Stimulated activated CD4-positive, alpha-beta T cell treated with anti-CD3 and anti-CD28 coated beads, Interleukin-4, amount 100 ng/mL, for 4 hours (primary cell): ENCODE data around the gene KCNH1.

ENCODE experiments used
- DNase-seq, 2 experiments: peaks; one replicate each; pipeline ENCODE4 v3.0.0-alpha.2; 2020

KCNH1 gene

DNA sequence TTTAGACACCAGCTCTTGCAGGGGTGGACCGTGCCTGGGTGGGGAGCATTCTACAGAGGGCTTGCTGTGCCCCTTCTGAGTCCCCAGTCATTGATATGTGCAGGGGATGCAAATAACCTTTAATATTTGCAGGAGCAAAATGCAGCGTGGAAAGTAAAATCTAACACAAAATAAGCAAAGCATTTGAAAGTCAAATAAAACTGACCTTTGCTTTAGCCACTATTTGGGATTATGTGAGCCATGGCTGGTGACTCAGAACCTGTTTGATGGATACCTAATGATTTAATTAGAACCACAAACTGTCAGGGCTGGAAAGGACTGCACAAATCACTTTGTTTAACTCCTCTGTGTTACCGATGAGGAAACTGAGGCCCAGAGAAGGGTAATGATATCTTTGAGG, 427.7 kb downstream of the KCNH1 start:
- no peak for DNase-seq

DNA sequence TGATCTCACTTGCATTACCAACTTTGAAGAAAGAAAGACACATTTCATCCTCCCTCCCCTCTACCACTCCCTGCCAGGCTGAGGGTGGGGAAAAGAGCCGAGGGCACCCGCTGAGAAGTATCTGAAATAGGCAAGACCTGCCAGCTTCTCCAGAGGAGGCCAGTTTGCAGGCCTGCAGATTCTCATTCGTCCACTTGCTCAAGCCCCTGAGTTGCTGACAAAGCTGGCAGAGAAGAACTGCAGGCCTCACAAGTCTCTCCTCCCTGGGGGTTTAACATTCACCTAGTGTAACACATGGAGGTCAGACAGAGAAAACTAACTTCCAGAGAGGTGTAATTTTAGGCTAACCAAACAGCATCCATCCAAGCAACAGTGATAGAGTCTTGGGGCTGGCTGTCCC, 428.9 kb downstream of the KCNH1 start:
- no peak for DNase-seq

DNA sequence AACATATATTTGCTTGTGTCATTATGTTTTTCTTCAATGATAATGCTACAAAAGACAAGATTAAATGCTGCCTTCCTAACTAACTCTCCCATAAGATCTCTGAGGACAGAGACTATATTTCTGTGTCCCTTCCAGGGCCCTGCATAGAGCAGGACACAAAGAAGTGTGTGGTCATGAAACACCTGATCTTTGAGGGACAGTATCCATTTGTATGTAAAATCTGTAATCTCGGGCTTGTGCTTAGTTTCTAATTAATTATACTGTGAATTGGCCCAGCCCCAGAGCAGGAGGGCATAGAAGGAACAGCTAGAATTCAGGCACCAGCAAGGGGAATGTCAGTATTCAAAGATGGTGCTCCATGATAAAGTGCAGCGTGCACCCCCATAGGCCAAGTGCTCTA, 430.4 kb downstream of the KCNH1 start:
- DNase-seq: no peak

DNA sequence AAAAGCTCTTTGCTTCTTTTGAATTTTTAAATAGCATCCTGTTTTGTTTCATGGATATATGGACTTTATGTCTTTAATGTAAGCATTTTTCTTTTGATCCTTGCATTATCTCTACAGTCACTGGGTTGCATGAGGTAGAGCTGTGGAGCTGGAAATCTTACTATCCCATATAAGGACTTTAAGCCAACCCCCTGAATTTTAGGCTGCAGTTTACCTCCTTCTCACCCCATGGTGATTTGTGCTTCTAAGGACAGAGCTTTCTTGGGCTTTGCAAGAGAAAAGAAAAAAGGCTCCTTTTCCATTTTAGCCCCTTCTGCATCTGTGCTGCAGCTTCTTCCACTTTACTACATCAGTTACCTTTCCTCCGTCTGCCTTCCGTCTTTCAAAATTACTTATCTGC, 431.4 kb downstream of the KCNH1 start:
- no peak for DNase-seq

DNA sequence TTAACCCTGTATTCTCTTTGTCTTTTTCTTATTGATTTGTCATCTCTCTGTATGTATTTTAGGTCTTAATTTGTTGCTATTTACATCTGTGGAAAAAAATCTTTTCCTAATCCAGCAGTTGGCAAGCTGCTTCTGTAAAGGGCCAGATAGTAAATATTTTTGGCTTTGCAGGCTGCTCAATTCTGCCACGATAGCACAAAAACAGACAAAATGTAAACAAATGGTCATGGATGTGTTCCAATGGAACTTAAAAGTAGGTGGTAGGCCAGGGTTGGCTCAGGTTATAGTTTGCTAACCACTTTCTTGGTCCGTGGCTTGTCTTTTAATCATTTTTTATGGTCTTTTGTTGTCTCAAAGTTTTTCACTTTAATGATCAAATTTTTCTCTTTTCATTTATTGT, 433.4 kb downstream of the KCNH1 start:
- no peak for DNase-seq

DNA sequence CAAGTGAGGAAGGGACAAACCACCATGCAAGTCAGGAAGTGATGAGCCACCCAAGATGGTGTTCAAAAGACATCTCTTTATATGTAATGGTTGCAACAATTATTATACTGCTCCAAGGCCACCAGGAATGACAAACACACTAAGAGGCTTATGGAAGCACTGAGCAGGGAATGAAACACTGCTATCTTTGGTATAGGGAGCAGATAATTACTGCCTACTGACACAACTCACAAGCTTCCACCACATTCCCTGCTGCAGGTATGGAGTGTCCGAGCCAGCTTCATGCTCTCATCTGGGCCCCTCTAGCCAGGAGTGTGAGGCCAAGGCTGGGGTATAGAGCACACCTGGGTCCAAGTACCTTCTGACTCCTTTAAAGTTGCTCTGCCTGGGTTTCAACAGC, 433.9 kb downstream of the KCNH1 start:
- no peak for DNase-seq

DNA sequence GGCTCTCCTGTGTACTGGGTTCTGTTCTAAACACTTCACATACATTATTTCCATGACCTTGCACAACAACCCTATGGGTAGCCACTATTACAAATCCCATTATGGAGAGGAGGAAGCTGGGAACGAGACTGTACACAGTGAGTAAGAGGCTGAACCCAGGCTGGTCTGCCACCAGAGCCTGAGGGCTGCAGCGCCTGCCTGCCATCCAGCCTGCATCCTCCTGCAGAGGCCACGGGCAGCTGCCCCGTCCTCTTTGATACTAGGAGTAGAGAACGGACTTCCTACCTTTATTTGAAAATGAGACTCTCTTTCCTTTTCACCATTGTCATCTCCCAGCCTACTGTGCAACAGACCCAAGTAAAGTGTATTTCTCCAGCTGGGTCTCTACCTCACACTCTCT, 435.3 kb downstream of the KCNH1 start:
- DNase-seq: no peak

DNA sequence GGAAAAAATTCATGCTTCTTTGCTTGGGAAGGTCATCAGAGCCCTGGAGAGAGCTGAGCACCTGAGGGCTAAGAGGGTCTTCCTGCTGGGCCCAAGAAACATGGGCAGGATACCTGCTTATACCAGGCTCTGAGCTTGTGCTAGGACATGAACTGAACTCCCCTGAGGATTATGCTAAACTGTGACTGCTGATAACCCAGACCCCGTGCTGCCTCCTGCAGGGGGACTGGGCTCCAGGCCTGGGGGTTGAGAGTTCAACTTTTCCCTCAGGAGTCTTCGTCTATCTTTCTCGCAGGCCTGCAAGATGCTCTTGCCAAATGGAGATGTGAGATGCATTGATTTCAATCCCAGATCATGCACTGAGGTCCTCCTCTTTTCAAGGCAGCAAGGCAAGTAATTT, 436.8 kb downstream of the KCNH1 start:
- DNase-seq: no peak

DNA sequence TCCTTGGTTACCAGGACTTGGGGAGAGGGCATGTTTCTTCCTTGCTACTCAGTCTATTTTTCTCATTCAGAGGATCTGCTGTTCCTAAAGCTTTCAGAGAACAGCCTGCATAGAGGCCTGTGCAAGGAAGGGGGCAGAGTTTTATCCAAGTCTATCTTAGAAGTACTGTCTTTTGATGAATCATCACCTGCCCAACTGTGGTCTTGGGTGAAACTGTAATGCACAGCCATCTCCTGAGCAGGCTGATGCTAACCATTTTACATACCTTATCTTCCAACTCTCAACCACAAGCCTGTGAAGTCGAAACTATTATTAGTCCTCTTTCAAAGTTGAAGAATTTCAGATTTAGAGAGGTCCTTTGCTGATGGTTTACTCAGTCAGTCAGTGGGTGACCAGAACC, 437.2 kb downstream of the KCNH1 start:
- no peak for DNase-seq

DNA sequence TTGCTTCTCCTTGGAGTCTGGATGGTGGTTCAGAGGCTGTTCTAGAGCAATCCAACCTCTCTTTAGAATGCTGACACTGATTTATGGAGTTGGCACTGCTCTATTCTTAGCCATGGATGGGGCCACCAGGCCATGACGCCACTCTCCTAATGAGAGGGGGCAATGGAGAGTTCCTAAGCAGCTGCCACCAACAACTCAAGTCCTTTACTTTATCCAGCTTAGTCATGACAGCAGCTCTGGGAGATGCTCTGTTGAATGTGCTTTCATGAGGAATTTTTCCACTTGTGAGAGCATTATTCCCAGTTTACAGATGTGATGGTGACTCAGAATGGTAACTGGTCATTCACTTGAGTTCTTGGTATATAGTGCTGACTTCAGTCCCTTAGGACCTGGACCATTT, 438.9 kb downstream of the KCNH1 start:
- no peak for DNase-seq

DNA sequence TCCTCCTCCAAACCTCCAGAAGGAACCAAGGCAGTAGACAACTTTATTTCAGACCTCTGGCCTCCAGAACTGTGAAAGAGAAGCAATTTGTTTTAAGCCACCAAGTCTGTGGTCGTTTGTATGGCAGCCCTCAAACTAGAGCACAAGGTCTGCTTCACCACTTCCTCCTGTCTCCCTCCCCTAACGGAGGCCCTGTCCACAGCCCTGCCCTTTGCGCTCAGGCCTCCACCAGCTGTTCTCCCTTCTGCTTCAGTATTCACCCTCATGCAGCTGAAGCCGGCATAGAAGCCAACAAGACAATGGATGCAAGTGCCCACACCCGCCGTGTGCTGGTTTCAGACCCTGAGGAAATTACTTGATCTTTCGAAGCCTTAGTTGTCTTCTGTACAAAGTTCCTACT, 441.2 kb downstream of the KCNH1 start:
- no peak for DNase-seq

DNA sequence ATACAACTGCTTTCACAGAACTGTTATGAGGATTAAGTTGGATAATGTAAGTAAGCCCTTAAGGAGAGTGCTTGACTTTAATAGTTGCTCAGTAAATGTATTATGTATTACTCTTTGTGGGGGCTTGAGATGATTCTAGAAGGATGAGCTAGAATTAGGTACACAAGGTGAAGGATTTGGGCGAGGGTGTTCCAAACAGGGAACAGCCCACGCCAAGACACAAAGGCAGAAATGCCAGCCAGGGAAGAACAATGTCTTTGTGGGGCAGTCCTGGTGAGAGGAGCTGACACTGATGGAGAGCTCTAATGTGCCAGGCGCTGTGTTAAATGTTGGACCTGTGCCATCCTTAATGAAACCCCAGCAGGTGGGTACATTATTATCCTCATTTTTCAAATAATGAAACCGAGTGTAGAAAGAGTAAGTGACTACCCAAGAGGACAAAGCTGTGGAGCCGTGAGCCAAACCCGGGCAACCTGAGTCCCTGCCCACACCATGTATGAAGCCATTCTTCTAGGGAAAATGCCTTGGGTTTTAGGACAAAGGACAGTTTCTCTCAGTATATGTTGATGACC, 442.8 kb downstream of the KCNH1 start:
- no peak for DNase-seq

DNA sequence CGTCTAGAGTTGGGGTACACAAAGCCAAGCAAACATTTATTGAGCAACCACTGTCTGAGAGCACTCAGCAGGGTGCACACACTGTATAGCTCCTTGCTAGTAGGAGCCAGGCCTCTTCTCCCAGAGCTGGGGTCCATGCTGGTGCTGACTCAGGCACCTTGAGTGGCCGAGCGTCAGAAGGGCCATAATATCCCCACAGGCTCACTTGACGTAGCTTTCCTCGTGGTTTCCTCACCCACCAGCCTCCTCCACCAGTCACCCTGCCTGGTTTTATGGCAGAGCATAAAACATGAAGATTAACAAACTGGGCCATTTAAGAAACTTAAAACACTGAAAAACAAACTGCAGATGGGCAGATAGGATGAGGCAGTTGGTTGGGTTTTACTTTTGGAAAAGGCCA, 443.7 kb downstream of the KCNH1 start:
- DNase-seq: no peak

DNA sequence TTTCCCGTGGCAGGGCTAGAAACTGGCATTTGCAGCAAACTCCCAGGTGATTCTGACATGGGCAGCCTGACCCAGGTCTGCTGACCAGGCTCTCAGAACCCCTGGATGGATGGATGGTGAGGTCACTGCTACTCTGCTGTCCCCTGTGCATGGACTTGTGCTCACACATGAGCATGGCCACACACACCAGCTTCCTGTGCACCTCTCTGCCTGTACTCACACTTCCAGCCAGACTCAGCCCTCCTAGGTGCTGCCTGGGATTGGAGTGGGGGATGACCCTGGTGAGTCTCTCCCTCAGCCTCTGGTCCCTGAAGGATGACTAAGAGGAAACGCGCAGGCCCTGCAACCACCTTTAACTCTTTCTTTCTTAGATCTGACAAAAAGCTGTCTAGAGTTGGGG, 444.1 kb downstream of the KCNH1 start:
- DNase-seq: no peak

DNA sequence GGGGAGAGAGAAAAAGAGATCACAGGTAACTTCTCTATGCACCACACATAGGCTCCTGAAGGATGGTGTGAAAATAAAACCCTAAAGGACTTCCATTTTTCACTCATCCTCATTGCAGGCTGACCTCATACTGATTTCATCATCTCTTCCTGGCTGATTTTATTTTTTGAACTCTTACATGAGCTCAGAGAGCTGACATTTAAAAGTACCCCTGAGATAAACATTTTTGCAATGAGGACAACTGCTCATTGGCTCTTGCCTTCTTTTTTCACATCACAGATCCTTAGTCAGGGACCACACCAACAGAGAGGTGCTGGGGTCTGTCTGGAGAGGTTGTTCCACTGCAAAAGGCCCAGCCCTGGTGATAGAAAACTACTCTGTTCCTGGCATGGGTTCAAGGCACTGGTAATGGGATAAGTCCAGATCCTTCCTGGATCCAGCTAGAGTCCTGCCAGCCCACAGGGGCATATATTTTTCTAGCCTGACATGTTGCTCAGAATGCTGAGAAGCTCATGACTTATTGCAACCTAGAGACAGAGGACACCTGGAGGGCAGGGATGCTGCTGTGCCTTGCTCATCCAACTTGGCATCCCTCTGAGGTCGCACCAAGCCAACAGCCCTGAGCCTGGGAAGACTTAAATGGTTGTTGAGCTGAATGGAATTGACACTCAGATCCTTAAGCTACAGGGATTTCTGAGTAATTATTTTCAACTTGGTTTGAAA, 445.3 kb downstream of the KCNH1 start:
- DNase-seq: no peak

DNA sequence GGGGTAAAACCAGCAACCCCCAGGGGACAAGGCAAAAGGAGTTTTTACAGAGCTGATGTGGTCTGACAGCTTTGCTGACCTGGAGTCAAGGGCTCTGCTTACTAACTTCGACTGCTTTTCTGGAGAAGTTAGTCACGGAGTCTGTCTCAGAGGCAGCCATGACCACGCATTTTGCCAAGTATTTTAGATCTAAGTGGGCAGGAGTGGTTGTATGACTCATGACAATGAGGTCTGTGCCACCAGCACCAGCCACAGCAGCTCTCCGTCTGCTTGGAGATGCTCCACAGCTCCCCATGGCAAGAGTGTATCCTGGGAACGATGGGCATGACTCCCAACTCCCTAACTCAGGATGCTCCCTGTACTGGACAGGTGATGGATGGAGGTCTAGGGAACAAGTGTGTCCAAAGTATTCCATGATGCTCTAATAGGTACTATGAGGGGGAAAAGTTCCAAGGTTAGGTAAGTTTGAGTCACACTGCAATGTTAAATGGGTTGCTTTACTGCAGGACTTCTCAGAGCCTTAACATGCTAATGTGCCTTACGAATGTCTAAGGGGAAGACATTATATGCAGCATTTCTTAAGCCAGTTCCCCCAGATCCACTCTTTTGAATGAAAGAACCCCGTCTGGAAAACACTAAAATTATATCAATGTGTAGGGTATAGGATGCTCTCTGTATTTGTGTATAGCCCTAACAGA, 446.2 kb downstream of the KCNH1 start:
- DNase-seq: no peak

DNA sequence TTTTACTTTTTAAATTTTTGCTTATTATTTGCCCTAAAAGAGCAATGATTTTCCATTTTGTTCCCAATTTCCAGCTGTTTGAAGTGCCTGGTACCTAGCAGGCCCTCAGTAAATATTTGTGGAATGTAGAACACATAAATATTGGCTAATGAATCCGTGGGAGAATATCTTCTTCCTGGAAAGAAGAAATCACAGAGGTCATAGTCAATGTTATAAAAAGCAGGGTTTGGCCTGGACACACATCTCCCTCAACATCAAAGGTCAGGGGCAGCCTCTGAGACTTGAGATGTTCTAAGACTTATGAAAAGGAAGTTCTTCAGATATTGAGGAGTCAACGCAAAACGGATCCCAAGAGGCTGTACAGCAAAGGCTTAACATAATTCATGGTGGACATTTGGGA, 447.1 kb downstream of the KCNH1 start:
- DNase-seq: no peak

DNA sequence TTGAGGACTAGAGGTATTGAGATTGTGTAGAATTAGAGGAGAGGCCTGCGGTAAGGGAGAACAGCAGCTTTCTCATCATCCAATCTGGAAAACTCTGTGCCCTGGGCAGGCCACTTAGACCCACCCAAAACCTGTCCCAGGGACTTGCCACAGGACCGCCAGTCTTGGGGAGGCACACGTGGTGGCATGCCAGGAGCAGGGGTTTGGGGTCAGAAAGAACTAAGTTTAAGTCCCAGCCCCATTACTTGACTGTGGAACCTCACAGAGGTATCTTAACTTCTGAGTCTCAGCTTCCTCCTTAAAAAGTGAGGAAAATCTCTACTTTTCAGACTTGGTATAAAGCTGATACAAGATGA, 448.7 kb downstream of the KCNH1 start:
- DNase-seq: no peak

DNA sequence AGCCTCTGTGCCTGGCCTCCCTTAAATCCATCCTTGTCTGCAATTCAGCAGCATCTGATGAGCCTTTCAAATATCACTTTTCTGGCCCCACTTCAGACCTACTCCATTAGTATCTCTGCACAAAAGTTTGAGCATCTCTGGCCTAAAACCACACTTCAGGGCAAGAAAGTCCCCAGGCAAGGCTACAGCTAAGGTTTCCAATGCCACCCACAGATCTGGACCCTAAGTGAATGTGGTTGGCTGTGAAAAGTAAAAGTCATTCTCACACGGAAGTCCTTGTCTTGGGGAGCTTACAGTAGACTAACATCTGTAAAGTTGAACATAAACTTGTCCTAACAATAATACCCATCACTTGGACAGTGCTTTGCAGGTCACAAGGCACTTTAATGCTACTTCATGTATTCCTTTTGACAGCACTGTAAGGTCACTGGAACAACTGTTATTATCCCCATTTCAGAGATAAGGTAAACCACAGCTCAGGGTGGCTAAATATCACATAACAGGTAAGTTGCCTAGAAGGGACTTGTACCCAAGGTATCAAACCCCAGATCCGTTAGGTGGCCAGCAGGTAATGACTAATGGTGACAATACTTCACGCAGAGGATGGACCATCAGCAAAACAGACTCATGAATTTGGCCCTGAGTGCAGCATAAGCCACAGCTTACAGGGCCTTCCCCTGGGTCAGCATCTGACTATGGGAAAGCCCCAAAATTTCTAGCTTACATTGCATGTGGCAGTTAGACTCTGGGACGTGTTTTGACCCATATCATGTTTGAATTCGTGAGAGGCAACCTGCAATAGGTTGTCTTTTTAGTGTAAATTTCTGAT, 449.3 kb downstream of the KCNH1 start:
- DNase-seq: no peak

DNA sequence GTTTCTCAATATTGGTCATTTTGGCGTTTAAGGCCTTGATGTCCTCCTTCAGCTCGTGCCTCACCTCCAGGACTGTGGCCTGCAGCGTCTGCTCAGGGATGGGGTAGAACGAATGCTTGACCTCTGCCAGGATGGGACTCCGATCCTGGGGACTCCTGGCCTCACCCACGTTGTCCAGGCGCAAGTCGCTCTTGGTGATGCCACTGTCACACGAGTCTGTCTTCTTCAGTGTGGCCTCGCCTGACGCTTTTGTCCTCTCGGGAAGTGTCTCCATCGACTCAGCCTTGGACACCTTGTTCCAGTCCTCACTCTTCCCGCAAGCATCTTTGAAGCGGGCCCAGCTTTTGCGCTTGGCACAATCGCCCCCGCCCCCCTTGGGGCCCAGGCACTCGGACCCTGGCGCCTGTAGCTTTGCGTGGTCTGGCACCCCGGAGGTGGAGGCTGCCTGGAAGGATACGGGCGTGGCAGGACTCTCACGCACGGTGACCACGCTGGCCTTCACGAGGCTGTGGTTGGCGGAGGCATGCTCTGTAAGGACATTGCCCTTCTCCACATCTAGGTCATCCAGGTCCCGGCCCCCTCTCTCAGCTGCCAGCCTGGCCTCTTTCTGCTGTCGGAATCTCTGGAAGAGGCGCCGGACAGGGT, 450.4 kb downstream of the KCNH1 start:
- no peak for DNase-seq

DNA sequence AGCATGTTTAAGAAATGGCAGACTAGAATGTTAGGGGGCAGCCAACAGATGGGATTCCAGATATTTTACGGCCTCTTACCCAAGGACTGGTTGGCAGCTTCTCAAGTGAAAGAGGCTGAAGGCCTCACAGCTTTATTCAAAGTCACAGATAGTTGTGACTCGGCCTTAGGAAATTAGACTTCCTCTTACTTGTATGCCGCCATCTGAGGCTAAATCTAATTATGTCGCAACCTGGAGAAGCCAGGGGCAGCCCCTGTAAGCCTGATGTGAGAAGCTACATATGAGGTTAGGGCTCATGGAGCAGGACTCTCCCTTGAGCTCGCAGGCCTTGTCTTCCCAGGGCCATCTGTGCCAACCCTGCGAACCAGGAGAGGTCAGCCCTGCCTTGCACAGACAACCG, 452.8 kb downstream of the KCNH1 start:
- no peak for DNase-seq

DNA sequence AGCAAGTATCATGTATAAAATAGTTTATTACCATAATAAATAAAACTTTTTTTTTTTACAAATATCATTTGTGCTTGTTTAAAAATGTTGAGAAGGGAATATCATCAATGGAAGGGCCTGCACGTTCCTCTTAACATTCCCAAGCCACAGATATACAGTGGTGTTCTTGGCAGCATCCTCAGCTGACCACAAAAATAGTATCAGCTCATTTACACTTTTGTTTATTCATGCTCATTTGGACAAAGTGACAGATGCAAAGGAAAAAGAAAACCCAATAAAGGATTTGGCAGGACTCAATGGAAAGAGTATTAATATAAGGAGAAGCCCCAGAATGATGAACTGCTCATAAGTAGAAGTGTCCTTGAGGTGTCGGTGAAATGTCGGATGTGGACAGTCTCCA, 455.6 kb downstream of the KCNH1 start:
- no peak for DNase-seq

DNA sequence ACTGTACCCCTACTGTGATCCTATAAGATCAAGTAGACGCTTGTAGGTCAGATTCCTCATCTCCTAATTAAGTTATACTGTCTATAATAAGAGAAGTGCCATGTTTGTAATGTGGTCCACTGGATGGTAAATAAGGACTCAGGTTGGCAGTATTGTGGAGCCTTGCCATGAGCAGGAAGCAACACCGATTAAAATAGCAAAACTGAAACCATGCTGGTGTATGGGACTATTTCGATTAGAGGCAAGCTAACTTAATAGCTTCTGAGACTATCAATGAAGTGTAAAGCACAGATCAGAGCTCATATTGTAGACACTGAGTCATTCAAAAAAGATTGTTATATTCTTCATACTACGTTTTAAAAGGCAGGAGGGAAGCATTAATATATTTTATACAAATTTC, 456.4 kb downstream of the KCNH1 start:
- no peak for DNase-seq
